Pancreas (tissue), 10 donors: ENCODE measurements around the gene TRAF4. TPM values are rescaled to one million over a fixed set of nuclear protein-coding genes. Genes with fewer than 3 reads are reported as not detected.

ENCODE experiments used
- ATAC-seq, 4 donors: fragments of 200-7000 bp; cut with Tn5 transposase; one replicate each; pipeline versions ENCODE4 v1.8.0 to v1.9.1; 2020; ENCODE audit warnings: mild to moderate bottlenecking in 4 of 4, moderate library complexity in 4 of 4
- DNase-seq, 6 donors: peaks; one replicate each; pipeline ENCODE4 v3.0.0-alpha.2; 2020
- FAIRE-seq: peaks from 2 replicates; lab custom pipeline; 2012; peaks lifted over from hg19 to GRCh38; lab: Jason Lieb, UNC
- H3K27ac ChIP-seq, 4 donors: fragments of 200-600 bp; sonication (generic); 1 replicate in 3 of 4; 2 replicates in 1 of 4; pipeline versions ENCODE4 v1.5.0 to v1.8.0; 2020
- H3K27me3 ChIP-seq, 4 donors: fragments of 200-600 bp; one replicate each; pipeline ENCODE4 v1.8.0; 2021
- H3K36me3 ChIP-seq, 3 donors: fragments of 200-600 bp; sonication (generic) in 1 of 3; one replicate each; pipeline versions ENCODE4 v1.5.0 to v1.8.0; 2020 to 2021
- H3K4me1 ChIP-seq, 3 donors: fragments of 200-600 bp; one replicate each; pipeline ENCODE4 v1.8.0; 2021
- H3K4me3 ChIP-seq, 4 donors: fragments of 200-600 bp; sonication (generic) in 2 of 4; one replicate each; pipeline versions ENCODE4 v1.5.0 to v1.8.0; 2020 to 2021
- H3K9me3 ChIP-seq, 4 donors: fragments of 200-600 bp; one replicate each; pipeline ENCODE4 v1.8.0; 2021
- WGBS, 2 donors: extraction: QIAGEN DNeasy Blood & Tissue Kit; methylation state at CpG; one replicate each; pipeline ENCODE4 v1.1.7; 2013; 5-methylcytosine and 5-hydroxymethylcytosine counted together
- intact Hi-C, 3 donors: fragments of 100-400 bp; cut with DNase I; formaldehyde crosslinking; loops; one replicate each; pipeline versions ENCODE4 v1.11.1 to v1.14.2; 2022
- polyA plus RNA-seq, 2 donors: library from polyadenylated mRNA; stranded (reverse); fragments of 200-250 nt; gene quantifications; one replicate each; pipeline ENCODE4 v1.2.3, GENCODE V29; 2013
- total RNA-seq, 6 donors: library from RNA; stranded (reverse); fragmentation: NEBNext Ultra II Directional in 4 of 6; extraction: Animal tissue kit (Norgen Biotek cat#: 25700) in 4 of 6; gene quantifications; one replicate each; pipeline versions ENCODE4 v1.2.1 to v1.2.4, GENCODE V29; 2021 to 2023
- TF ChIP-seq, protein P1 (sequence below), 4 donors: fragments of 200-600 bp; sonication (generic) in 3 of 4; IDR thresholded peaks; one replicate each; pipeline versions ENCODE4 v1.5.0 to v1.8.0; 2021; ENCODE audit warnings: antibody characterized with exemption in 4 of 4
- donor health status: healthy with polysubstance abuse.
- donor health status: DM: no; HTN: no; CAD: no; lungs with moderate emphysema.
- donor health status: DM: no; HTN: no; CAD: no.
- donor health status: control.
- donor health status: control.
- donor health status: Bipolar disorder and iron deficiency.
- donor health status: DM: yes; HTN: yes; CAD: no.
- donor health status: DM: no; HTN: no; CAD: no.
- donor health status: DM: no; HTN: no; CAD: no.
- donor health status: DM: yes; HTN: yes; CAD: no.

Gene TRAF4
- total and polyA plus RNA-seq, 8 donors: 22.6 to 48.2 (median 33.2) TPM

DNA sequence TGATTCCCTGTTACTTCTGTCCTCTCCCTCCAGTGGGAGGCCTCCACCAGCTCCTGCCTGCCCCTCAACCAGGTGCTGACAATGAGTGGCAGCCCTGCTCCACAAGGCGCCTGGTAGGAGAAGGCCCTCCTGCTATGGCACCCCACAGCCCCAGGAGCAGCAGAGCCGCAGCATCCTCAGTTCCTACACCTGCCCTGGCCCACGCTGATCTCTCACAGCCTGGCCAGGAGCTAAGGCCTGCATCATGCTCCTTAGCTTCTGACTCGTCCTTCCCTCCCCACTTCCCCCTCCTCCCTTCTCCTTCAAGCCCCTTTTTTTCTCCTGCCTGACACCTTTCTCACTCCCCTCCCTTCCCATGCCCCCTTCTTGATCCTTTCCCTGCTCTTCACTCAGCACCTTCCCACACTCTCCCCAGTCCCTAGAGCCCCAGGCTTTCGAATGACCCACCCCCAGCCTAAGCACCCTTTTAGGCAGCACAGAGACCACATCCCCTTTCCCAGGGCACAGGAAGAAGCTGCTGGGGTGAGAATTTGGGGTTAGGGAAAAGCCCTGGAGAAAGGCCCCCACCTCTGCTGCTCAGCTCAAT lies 38.6 kb upstream of the TRAF4 start:
- Histone ChIP-seq H3K9me3 (no peaks in the 10 kb centered on the region), H3K4me1 (no peaks in the 10 kb centered on the region), H3K27me3 (no peaks in the 10 kb centered on the region), H3K36me3 (peaks cover 0 to 23% (median 21%) of the 10 kb centered on the region in 3 donors), H3K4me3 (no peak overlapping the region), H3K27ac (no peak overlapping the region)
- intact Hi-C loops: no loop called here
- DNase-seq: peak in 1 of 6 donors; percentile 39
- ATAC-seq: no peak
- WGBS, 2 donors: 81 to 90% methylated on average over 5 of the region's 5 CpGs
- TF ChIP-seq, protein P1, sequence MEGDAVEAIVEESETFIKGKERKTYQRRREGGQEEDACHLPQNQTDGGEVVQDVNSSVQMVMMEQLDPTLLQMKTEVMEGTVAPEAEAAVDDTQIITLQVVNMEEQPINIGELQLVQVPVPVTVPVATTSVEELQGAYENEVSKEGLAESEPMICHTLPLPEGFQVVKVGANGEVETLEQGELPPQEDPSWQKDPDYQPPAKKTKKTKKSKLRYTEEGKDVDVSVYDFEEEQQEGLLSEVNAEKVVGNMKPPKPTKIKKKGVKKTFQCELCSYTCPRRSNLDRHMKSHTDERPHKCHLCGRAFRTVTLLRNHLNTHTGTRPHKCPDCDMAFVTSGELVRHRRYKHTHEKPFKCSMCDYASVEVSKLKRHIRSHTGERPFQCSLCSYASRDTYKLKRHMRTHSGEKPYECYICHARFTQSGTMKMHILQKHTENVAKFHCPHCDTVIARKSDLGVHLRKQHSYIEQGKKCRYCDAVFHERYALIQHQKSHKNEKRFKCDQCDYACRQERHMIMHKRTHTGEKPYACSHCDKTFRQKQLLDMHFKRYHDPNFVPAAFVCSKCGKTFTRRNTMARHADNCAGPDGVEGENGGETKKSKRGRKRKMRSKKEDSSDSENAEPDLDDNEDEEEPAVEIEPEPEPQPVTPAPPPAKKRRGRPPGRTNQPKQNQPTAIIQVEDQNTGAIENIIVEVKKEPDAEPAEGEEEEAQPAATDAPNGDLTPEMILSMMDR (IDR thresholded peaks at IDR 0.05): no peak
- FAIRE-seq: no peak

DNA sequence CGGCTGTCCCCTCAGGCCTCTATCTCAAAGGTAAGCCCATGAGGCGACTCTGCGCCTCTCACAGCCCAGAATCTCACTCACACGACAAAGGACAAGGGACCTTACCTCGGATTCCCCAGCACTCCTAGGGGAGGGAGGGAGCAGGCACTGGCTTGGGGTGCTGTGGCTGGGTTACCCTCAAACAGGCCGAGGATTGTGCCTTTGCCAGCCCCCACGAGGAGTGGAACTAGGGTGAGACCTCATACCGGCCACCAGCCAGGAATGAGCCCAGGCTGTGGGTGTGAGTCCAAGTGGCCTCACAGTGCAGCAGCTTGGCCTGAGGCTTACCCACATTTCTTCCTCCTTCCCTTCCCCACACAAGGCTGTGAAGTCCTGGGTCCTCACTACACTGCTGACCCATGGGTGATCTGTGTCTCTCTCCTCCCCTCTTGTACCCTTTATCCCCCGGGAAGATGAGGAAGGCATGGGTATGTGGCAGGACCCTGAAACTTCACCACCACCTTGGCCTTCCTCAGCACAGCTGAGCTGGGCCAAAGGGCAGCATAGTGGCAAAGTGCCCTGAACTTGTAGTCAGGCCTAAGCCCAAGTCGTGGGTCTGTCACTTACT lies 38.0 kb upstream of the TRAF4 start:
- WGBS, 2 donors: 72 to 74% methylated on average over 10 of the region's 10 CpGs
- ATAC-seq: no peak

GRCh38 chr17:28706471-28707338 lies 37.1 kb upstream of the TRAF4 start:
- no peak for ATAC-seq

More for the DNA sequence above, 38.0 kb upstream of the TRAF4 start:
- Histone ChIP-seq H3K36me3 (peaks cover 0 to 17% (median 14%) of the 10 kb centered on the region in 3 donors), H3K27me3 (no peaks in the 10 kb centered on the region), H3K27ac (no peak overlapping the region), H3K4me3 (no peak overlapping the region), H3K9me3 (no peaks in the 10 kb centered on the region), H3K4me1 (no peaks in the 10 kb centered on the region)
- intact Hi-C loops: no loop called here
- TF ChIP-seq, protein P1 (IDR thresholded peaks at IDR 0.05): no peak
- DNase-seq: no peak
- no peak for FAIRE-seq

GRCh38 chr17:28707339-28707720 lies 36.5 kb upstream of the TRAF4 start:
- Histone ChIP-seq H3K4me1 (peaks cover 3 to 6% (median 5%) of the 10 kb centered on the region in 3 donors), H3K9me3 (no peaks in the 10 kb centered on the region), H3K27ac (no peak overlapping the region), H3K4me3 (no peak overlapping the region), H3K27me3 (no peaks in the 10 kb centered on the region), H3K36me3 (peaks cover 0 to 2% (median 0%) of the 10 kb centered on the region in 3 donors)
- TF ChIP-seq, protein P1 (IDR thresholded peaks at IDR 0.05): no peak
- ATAC-seq (no peak), FAIRE-seq (no peak), DNase-seq (no peak)
- WGBS, 2 donors: 64 to 81% methylated on average over 2 of the region's 2 CpGs
- intact Hi-C loops: no loop called here

More at GRCh38 chr17:28706471-28707338, 37.1 kb upstream of the TRAF4 start:
- H3K27ac ChIP-seq: no peak overlapping the region
- H3K4me3 ChIP-seq: no peak overlapping the region
- no peaks in the 10 kb centered on the region for H3K9me3 ChIP-seq
- peaks cover 2 to 3% (median 3%) of the 10 kb centered on the region in 3 donors for H3K4me1 ChIP-seq
- DNase-seq (no peak), FAIRE-seq (no peak)
- no peaks in the 10 kb centered on the region for H3K27me3 ChIP-seq
- intact Hi-C loops: no loop called here
- 45 to 50% methylated on average over 5 to 7 of the region's 7 CpGs for WGBS, 2 donors
- peaks cover 0 to 8% (median 5%) of the 10 kb centered on the region in 3 donors for H3K36me3 ChIP-seq
- TF ChIP-seq, protein P1 (IDR thresholded peaks at IDR 0.05): no peak
